Right ventricle myocardium superior (tissue), 1 donor: ENCODE measurements around the gene KCNJ2. TPM values are rescaled to one million over a fixed set of nuclear protein-coding genes. Genes with fewer than 3 reads are reported as not detected.

ENCODE experiments used
- ATAC-seq: fragments of 200-7000 bp; cut with Tn5 transposase; one replicate; pipeline ENCODE4 v1.9.1; 2020; ENCODE audit warnings: mild to moderate bottlenecking; ENCODE audit not compliant: poor library complexity
- DNase-seq: peaks from one replicate; pipeline ENCODE4 v3.0.0-alpha.2; 2020
- intact Hi-C: fragments of 100-400 bp; cut with DNase I; formaldehyde crosslinking; loops from one replicate; pipeline ENCODE4 v1.11.2; 2022
- long read RNA-seq: library from polyadenylated mRNA; unstranded; transcript quantifications from one replicate; pipeline ENCODE4 v2.0.0, GENCODE V29; 2021
- total RNA-seq: library from RNA; stranded (reverse); fragmentation: NEBNext Ultra II Directional; extraction: Animal tissue kit (Norgen Biotek cat#: 25700); gene quantifications from one replicate; pipeline ENCODE4 v1.2.1, GENCODE V29; 2021
- donor health status: DM: no; HTN: yes; CAD: no; lungs with severe emphysema.

KCNJ2 gene
- 47.1 TPM for total RNA-seq
- long read RNA-seq, partial matches to known transcripts = 0 of 2 reads
- long read RNA-seq, other reads (novel, unspliced or antisense) = 2 of 2 reads

DNA sequence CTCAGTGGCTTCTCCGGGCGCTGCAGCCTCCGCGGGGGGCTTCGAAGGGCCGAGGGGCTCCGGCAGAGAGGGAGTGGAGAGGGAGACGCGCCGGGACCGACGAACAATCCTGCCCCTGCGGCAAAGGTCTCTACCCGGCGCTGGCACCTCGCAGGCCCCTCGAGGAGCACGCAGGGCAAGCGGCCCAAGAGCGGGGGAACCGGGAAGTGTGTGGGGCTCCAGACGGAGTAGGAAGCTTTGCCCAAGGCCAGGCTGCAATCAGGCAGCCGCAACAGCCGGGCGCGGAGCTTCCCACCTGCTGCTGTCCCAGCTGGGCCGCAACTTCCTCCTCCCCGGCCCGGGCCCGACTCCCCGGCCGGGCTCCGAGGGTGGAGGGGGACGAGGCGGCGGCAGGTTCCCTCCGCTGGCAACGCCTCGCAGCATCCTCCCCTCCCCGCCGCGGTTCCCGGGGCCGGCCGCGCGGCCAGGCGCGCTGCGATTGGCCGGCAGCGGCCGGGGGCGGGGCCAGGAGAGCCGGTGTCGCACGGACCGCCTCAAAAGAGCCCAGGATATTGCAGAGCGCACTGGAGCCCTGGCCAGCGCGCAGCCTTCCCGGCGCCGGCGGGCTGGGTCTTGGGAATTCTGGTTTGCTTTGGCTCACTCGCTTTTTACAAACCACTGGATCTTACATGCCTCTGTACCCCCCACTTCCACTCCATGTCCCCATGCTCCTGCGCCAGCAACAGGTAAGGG lies at the start of gene KCNJ2:
KCNJ2 (plus strand) TSS at position 556 of the 732 bp plus-strand sequence. CDS start 5,508 bp downstream, outside the sequence.
- intact Hi-C loops = loop anchor here (2.0 to 10.0 kb wide), 3 partner anchors 130 to 456 kb away; no protein-coding TSS in a partner anchor
- DNase-seq (peak; percentile 93), ATAC-seq (peak; percentile 92)

DNA sequence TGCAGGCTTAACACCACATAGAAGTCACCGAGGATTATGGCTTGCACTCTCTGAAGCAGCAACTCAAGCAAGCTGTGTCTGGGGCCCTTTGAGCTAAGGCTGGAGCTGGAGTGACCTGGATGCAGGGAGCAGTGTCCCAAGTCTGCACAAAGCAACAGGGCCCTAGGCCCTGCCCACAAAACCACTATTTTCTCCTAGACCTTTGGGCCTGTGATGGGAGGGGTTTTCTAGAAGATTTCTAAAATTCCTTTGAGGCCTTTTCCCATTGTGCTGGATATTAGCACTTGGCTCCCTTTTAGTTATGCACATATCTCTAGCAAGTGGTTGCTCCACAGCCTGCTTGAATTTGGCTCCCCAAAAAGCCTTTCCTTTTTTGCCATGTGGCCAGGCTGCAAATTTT lies 49.8 kb upstream of the KCNJ2 start:
- no peak for ATAC-seq
- intact Hi-C loops = no loop called here
- DNase-seq = no peak

DNA sequence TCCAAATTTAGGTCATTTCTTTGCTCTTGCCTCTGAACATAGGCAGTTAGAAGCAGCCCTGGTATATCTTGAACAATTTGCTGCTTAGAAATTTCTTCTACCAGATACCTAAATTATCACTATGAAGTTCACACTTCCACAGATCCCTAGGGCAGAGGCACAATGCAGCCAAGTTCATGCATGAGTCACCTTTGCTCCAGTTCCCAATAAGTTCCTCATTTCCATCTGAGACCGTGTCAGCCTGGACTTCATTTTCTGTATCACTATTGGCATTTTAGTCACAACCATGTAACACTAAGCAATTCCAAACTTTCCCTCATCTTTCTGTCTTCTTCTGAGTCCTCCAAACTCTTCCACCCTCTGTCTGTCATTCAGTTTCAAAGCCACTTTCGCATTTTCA lies 49.3 kb upstream of the KCNJ2 start:
- no peak for ATAC-seq
- no peak for DNase-seq
- intact Hi-C loops = no loop called here

DNA sequence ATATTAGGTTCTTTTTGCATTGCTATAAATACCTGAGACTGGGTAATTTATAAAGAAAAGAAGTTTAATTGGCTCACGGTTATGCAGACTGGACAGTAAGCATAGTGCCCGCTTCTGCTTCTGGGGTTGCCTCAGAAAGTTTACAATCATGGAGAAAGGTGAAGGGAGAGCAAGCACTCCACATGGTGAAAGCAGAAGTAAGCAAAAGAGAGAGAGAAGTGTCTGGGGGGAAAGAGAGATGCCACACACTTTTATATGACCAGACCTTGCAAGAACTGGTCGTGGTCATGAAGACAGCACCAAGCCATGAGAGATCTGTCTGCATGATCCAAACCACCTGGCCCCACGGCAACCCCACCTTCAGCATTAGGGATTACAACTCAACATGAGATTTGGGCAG lies 48.9 kb upstream of the KCNJ2 start:
- intact Hi-C loops = no loop called here
- no peak for ATAC-seq
- DNase-seq = no peak

DNA sequence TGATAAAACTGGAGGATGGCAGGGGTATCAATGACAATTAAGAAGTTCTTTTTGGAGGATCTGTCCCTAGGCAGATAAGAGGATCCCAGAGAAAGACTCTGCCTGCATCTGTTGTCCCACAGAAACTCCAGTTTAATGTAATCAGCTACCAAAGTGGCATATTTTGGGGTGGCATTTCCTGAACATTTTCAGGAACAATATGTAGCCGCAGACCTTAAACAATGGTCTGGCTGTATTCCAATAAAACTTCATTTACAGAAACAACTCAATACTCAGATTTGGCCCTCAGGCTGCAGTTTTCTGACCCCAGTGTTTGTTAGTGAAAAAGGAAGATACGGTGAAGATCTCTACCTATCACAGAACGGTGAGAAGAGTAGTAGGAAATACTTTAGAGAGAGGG lies 48.2 kb upstream of the KCNJ2 start:
- intact Hi-C loops = no loop called here
- no peak for ATAC-seq
- no peak for DNase-seq

DNA sequence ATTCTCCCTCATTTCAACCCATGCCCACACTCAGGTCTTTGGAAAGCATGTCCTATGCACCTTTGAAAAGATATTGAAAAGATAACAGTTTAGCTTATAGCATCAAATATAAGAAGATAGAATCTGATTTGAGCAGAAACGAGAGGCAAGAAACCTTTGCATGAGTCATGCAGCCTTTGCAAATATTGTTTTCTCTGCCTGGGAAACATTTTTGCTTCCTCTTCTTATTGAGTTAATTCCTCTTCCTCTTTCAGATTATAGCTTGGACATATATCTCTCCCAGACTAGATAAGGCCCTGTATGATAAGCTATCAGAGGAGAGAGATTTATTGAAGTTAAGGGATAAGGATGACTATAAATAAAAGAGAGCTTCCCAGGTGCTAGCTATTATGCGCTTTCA lies 46.1 kb upstream of the KCNJ2 start:
- no peak for DNase-seq
- ATAC-seq = no peak
- intact Hi-C loops = no loop called here

DNA sequence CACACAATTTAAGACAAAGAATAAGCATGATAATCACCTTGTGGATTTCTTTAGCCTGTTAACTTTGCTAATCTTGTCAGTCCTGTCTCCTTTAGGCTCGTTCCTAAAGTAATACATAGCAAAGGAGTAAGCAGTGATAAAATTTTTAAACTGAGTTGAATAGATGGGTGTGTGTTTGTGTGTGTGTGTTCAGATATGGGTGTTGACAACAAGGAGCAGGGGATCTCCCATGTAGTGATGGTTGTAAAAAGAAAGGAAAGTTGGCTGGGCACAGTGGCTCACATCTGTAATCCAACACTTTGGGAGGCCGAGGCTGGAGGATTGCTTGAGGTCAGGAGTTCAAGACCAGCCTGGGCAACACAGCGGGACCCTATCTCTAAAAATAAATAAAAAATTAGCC lies 44.6 kb upstream of the KCNJ2 start:
- ATAC-seq = no peak
- intact Hi-C loops = no loop called here
- no peak for DNase-seq

DNA sequence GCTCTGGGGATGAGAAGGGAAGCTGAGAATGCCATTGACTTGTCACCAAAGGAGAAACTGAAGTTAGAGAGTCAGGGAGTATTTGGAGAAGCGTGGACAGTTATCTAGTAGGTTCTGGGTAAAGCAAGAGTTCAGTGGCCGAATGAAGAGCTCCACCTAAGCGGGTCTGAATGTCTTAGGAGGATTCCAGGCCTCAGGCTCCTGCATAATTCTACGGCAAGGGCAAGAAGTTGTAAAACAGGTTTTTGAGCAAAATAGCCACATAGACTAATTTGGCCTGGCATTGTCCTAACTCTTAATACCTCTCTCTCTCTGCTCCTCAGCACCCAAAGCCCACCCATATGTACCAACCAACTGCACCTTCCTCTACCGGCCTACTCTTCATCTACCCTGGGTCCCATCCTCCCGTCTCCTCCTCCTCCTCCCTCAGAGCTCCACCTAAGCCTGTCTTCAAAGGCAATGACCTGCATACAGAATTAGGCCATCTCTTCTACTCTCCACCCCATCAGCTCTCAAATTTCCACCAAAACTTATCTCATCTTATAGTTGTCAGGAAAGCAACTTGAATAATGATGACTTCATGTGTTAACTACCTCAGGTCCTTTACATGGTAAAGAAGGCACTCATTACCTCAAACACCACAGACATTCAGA lies 42.0 kb upstream of the KCNJ2 start:
- no peak for ATAC-seq

DNA sequence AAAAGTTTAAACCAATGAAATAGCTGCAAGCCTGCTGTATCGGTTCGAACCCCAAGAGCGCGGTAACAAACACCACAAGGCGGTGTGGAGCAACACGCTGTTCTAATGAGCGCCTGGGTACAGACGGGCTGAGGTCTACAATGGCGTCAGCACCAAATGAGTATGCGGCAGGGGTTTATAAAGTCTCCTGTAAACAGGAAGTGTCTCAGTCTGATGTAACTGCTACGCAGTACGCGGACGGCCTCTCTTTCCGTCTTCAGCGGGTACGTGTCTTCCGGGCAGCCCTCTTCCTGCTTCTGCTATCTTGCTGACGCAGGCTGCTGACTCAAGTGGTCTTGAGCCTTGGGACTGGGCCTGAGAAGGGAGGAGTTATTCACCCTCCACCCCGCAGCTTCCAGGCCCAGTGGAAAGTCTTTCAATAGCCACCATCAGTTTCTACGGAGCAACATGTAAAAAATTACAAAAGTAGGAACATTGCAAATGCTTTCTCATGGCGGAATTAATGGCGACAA lies 40.5 kb upstream of the KCNJ2 start:
- no peak for ATAC-seq
- intact Hi-C loops = no loop called here
- DNase-seq = no peak

More for the DNA sequence above, 42.0 kb upstream of the KCNJ2 start:
- DNase-seq = no peak
- intact Hi-C loops = no loop called here

DNA sequence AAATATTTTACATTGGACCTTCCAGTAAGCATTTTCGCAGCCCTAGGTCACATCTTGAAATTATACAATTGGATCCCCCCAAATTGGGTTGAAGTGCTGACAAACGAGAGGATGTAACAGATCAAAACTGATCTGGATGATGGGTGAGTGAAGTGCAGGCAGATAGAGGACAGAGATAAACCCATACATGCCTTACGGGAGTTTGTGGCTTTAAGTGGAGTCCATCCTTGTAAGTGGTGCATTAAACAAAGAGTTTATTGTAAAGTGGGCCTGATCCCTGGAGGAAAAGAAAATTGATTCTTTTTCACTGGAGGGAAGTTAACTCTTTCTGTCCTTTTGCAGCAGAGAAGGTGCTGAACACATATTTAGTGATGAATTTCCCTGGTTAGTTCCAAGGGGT lies 39.0 kb upstream of the KCNJ2 start:
- intact Hi-C loops = no loop called here
- no peak for DNase-seq
- ATAC-seq = no peak

DNA sequence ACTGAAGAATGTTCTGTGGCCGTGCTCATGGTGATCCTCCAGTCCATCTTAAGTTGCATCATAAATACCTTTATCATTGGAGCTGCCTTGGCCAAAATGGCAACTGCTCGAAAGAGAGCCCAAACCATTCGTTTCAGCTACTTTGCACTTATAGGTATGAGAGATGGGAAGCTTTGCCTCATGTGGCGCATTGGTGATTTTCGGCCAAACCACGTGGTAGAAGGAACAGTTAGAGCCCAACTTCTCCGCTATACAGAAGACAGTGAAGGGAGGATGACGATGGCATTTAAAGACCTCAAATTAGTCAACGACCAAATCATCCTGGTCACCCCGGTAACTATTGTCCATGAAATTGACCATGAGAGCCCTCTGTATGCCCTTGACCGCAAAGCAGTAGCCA lies 36.8 kb upstream of the KCNJ2 start:
- ATAC-seq = no peak
- no peak for DNase-seq
- intact Hi-C loops = no loop called here

DNA sequence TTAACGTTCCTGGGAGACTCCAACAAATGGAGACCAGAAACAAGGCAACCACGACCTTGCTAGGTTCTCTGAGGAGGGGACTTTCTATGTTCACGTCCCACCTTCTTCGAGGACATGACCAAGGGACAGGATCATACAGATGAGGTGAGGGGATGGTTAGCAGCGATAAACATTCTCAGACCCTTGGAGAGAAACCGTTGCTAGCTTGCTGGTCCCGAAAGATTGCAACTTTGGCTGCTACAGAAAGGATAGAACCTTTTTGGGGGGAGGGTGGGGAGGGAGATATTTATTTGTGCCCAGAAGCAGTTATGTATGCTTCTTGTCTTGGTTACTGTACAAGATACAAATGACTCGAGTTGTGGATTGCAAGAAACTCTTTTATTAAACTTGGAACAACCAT lies 35.3 kb upstream of the KCNJ2 start:
- ATAC-seq = no peak
- intact Hi-C loops = no loop called here

DNA sequence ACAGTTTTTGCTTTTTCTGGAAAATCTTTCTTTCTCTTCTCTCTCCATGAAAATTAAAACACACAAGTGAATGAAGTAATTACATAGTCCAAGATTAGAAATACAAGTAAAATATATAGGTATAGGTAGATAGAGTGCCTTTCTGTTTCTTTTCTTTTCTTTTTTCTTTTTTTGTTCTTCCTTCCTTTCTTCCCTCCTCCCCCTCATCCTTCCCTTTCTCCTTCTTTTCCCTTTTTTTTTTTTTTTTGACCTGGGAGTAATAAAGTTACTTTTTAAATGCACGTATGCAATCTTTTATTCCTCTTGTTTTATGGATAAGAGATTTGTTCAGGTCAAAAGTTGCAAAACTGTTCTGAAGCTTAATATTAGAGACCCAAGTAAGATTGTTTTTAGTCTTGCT lies 34.6 kb upstream of the KCNJ2 start:
- no peak for DNase-seq
- intact Hi-C loops = no loop called here
- no peak for ATAC-seq

More for the DNA sequence above, 35.3 kb upstream of the KCNJ2 start:
- DNase-seq = no peak

DNA sequence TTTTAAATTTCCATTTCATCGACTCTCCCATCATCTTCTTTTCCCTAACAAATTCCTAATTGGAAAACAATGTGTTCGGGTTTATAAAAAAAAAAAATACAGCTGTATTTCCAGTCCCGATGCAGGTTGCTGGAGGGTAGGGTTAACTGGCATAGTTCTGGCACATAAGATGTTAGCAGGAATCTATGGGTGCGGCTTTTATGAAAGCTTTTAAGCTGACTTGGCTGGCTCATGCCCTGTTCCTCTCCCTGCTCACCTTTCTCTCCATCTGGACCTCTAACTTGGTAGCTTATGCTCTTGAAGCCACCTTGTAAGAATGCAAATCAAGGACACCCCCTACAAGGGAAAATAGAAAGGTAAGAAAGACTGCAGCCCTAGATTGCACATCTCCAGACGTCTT lies 33.2 kb upstream of the KCNJ2 start:
- ATAC-seq = no peak

DNA sequence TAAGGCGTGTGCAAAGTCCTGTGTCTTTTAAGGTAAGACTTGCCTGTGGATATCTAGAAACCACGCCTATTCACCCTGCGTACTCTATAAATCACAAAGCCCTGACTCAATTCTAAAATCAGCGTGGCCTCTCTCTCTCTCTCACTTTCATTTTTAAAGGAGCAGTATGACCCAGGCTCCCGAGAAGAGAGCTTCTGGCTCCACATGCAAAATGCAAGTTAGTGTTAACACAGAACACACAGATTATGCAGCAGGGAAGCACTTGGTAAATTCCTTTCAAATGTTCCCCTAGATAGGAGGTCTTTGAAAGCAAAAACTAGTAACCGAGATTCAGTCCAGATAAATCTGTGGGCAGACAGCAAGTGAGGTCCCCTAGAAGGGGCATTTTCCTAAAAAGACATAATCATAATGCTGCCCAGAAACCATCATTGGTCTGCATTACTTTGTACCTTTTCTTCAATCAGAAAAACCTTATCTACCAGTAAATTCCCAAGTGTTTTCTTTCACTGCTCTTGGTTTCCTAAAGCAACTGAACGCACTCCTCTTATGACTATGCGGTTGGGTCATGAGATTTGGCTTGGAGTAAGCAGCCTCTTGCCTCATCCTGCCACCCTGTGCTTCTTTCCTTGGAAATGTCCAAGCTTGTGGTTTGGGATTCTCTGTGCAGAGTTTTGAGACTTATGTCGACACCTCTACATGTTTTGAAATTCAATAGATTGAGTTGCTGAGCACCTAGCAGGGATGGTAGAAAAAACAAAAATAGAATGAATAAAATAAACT lies 31.7 kb upstream of the KCNJ2 start:
- DNase-seq = no peak
- intact Hi-C loops = no loop called here

More for the DNA sequence above, 33.2 kb upstream of the KCNJ2 start:
- no peak for DNase-seq
- intact Hi-C loops = no loop called here

DNA sequence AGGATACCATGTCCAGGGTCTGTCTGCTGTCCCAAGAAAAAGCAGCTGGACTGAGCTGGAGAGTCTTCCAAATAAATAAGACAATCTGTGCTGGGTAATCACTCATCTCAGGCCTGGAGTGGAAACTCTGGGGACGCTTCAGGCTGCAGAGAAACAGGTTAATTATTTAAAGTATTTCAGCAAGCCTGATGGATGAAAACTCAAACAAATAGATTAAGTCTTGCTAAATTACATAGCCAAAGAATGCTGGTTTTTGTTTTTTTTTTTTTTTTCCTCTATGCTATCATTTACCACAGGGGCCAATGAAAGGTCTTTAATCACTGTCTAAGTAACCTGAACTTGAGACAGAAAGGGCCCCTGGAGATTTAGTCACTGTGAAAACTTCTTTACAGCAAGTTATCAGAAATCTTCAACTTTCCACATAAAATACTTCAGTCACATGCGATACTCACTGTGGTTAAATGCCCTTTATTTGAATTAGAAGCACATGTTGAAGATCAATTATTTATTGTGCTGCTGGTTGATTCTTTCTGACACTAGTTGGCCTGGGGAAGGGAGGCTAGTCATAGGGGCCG lies 31.0 kb upstream of the KCNJ2 start:
- DNase-seq (no peak), ATAC-seq (peak; percentile 22)
- intact Hi-C loops = no loop called here

More for the DNA sequence above, 31.7 kb upstream of the KCNJ2 start:
- peak; percentile 97 for ATAC-seq

DNA sequence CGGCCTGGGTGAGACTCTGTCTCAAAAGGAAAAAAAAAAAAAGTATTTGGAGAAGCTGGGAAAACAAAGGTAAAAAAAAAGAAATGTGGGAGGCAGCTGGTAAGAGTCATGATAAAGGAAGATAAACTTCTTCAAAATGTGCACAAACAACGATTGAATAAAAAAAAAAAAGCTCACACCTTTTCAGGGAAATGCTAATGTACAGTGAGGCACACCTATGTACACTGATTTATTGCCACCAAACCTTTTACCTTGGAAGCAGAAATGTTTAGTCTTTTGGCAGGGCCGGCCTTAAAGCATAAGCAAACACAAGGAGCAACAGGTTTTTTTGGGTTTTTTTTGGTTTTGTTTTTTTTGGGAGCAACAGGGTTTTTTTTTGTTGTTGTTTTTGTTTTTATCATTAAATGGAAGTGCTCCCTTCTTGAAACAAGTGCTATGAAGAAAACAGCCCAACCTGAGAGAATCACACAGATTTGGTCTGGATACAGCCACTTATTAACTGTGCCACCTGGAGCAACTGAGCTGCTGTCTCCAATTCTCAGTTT lies 29.8 kb upstream of the KCNJ2 start:
- ATAC-seq = no peak
- no peak for DNase-seq
- intact Hi-C loops = no loop called here

DNA sequence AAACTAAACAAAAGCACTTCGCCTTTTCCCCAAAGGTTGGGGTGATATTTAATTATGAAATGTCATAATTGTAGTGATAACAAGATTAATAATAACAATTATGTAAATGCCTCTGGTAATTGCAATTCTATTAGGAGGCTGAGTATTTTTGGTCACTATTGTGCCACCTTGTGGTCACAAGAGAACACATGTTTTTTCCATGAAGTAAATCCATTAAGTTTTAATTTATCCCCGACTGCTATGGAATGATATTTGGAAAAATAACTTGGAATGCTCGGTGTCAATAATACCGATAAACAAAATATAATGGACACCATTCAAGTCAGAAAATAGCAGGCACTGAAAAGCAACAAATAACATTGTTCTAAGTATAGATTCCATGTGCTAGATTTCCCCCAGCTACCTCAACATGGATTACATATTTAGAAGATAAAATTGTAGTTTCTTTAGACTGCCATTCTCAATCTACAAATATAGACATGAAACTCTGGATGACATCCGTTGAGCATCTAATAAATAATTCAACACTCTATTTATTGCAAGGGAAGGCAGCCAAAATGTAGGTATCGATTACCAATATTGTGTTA lies 25.0 kb upstream of the KCNJ2 start:
- ATAC-seq (peak; percentile 65), DNase-seq (no peak)
- intact Hi-C loops = loop anchor here (10.0 kb wide), 2 partner anchors 540 to 570 kb away; no protein-coding TSS in a partner anchor
